ENCODE measurements around the gene GNG2.

DNA sequence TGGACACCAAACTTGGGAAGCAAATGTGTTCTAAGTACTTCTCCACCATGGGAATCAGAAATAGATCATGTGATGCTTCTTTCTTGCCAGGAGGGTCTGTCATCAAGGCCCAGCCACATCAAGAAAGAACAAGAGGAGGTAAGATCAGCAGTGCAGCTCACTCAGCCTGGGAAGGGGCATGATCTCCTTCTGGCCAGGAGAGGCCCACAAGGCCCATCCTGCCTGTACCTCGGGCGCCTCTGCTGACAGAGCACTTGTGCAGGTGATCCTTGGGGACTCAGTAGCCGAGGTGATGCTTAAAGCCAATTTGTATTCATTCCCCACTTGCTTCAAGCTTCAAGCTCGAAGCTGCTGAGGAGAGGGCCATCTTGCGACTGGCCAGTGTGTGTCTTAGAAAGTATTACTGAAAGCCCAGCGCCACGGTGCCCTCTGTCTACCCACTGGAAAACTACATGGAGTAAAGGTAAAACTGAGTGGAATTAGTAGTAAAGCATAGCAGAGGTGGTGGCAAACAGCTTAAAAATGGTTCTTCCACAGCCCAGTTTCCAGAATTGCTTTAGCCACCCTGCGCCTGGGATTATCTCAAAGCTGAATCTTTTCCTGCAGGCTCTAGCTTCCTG lies 155.1 kb downstream of the GNG2 start:
- TF ChIP-seq, protein P1, sequence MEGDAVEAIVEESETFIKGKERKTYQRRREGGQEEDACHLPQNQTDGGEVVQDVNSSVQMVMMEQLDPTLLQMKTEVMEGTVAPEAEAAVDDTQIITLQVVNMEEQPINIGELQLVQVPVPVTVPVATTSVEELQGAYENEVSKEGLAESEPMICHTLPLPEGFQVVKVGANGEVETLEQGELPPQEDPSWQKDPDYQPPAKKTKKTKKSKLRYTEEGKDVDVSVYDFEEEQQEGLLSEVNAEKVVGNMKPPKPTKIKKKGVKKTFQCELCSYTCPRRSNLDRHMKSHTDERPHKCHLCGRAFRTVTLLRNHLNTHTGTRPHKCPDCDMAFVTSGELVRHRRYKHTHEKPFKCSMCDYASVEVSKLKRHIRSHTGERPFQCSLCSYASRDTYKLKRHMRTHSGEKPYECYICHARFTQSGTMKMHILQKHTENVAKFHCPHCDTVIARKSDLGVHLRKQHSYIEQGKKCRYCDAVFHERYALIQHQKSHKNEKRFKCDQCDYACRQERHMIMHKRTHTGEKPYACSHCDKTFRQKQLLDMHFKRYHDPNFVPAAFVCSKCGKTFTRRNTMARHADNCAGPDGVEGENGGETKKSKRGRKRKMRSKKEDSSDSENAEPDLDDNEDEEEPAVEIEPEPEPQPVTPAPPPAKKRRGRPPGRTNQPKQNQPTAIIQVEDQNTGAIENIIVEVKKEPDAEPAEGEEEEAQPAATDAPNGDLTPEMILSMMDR (IDR thresholded peaks at IDR 0.05) = peak in 4 of 6 experiments; percentile 9 to 36 (median 17)
- TF ChIP-seq POLR2A (IDR thresholded peaks at IDR 0.05) = no peak

Measured in thyroid gland (tissue), 4 donors.